ENCODE measurements around the gene FAM81A.

The FAM81A gene

DNA sequence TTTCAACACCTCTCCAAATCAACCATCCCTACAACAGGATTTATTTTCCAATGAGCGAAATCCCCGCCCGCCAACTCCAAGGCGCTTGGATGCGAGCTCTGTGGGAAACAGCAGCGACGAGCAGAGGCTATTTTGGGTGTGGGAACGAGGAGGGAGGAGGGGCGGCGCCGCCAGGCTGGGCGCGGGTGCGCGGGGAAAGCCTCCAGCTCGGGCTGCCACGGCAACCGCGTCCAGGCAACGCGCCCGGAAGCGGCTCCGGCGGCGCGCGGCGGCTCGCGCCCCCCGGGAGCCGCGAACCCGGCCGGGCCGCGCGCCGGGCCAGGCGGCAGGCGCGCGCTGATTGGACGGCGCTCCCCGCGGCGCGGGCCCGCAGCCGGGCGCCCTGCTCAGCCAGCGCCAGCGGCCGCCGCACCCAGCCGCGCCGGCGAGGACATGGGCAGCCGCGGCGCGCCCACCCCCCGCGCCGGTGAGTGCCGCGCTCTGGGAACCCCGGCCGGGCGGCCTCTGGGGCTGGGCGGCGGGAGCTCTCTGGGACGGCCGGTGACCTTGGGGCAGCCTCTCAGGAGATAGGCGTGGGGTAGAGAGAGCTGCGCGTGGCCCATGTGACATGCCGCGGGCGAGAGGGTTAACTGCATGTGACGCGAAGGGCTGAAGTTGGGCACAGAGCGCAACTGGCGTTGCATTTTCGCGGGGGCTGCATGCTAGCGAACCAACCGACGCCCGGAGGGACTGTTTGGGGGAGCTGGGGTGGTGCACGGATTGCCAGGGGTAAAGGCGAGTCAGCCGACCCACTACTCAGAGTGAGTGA lies at the start of gene FAM81A:
Gene FAM81A (plus strand): TSS at position 370 of the 808 bp plus-strand sequence. CDS start 20,441 bp downstream, outside the sequence.
- H3K4me3 ChIP-seq (ENCODE audit: low read depth, low read length): peak within 1 kb of the TSS; percentile 53
- TF ChIP-seq, protein P1, sequence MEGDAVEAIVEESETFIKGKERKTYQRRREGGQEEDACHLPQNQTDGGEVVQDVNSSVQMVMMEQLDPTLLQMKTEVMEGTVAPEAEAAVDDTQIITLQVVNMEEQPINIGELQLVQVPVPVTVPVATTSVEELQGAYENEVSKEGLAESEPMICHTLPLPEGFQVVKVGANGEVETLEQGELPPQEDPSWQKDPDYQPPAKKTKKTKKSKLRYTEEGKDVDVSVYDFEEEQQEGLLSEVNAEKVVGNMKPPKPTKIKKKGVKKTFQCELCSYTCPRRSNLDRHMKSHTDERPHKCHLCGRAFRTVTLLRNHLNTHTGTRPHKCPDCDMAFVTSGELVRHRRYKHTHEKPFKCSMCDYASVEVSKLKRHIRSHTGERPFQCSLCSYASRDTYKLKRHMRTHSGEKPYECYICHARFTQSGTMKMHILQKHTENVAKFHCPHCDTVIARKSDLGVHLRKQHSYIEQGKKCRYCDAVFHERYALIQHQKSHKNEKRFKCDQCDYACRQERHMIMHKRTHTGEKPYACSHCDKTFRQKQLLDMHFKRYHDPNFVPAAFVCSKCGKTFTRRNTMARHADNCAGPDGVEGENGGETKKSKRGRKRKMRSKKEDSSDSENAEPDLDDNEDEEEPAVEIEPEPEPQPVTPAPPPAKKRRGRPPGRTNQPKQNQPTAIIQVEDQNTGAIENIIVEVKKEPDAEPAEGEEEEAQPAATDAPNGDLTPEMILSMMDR (IDR thresholded peaks at IDR 0.05; ENCODE audit: low read depth, low read length): no peak

DNA sequence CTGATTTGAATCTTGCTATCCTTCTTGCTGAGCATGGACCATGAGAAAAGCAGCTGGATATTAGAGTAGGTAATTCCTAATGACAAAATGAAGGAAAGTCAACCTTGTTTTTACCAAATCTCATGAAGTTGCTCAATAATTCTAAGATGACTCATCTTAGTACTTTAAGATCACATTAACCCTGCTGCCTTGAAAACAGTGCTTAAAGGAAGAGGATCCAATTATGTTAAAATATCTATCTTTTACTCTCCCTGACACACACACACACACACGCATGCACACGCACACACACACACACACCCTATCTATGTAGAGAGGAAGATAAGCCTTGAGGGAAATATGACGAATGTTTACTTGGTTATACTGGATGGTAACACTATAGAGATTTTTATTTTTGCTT lies 49.3 kb upstream of the FAM81A start:
- TF ChIP-seq, protein P1 (IDR thresholded peaks at IDR 0.05; ENCODE audit: low read depth, low read length): no peak
- H3K4me3 ChIP-seq (ENCODE audit: low read depth, low read length): no peak overlapping the region

DNA sequence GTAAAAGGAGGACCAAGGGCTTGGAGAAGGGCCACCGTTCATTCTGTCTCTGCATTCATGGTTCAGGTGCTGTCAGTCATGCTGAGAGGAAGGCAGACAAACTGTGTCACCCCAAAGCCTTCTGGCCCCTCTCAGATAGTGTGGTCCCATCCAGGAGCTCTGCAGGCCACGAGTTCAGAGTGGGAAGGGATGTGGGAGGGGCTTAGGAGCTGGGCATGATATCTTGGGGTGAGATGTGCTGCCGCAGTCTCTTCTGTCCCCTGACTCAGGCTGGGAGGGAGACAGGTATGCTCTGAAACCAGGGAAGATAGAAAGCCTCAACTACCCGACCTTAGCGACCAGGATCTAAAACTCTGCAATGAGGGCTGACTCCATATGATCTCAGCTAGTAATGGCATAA lies 45.7 kb upstream of the FAM81A start:
- H3K4me3 ChIP-seq (ENCODE audit: low read depth, low read length): no peak overlapping the region
- TF ChIP-seq, protein P1 (IDR thresholded peaks at IDR 0.05; ENCODE audit: low read depth, low read length): no peak

DNA sequence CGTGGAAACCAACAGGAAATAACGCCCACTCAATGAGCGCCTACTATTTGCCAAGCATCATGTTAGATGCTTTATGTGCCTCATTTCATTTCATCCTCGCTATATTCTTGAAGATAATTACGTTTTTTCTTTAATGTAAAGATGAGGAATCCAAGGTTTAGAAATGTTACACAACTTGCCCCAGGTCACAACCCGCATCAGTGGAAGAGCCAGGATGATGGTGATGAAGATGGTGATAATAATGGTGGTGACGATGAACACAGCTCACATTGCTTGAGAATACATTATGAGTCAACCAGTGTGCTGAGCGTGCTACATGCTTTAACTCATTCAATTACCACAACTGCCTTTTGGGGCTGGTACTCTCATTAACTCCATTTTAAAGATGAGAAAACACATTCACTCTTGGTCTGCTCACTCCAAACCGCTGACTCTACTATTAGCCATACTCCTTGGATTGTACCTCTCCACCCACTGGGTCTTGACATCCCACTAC lies 43.8 kb upstream of the FAM81A start:
- no peak overlapping the region for H3K4me3 ChIP-seq (ENCODE audit: low read depth, low read length)
- TF ChIP-seq, protein P1 (IDR thresholded peaks at IDR 0.05; ENCODE audit: low read depth, low read length): no peak

DNA sequence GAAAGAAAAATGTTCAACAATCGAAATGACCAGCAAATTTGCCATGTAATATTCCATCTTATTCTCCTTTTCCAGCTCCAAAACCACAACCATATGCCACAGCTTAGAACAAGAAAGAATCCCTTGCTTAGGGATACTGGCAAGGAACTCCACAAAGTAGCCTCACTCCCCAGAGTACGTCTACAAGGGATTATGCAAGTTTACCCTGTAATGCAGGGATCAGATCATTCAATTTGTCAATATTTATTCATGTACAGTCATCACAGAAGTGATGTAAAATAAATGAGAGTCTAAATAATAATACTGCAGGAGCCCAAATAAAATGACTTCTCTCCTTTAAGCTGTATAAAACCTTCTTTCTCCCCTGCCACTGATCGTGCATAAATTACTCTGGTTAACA lies 41.8 kb upstream of the FAM81A start:
- no peak overlapping the region for H3K4me3 ChIP-seq (ENCODE audit: low read depth, low read length)
- TF ChIP-seq, protein P1 (IDR thresholded peaks at IDR 0.05; ENCODE audit: low read depth, low read length): no peak

DNA sequence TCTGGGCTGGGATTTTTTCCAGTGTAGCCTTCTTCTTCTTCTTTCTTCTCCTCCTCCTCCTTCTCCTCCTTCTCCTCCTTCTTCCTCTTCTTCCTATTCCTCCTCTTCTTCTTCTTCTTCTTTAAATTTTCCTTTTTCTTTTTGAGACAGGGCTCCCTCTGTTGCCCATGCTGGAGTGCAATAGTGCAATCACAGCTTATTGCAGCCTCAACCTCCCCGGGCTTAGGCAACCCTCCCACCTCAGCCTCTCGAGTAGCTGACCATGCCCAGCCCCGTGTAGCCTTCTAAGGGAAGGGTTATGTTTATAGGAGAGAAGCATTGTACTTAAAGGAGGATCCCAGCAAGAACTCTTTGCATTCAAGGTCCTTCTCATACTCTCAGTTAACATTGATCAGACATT lies 41.3 kb upstream of the FAM81A start:
- H3K4me3 ChIP-seq (ENCODE audit: low read depth, low read length): no peak overlapping the region
- TF ChIP-seq, protein P1 (IDR thresholded peaks at IDR 0.05; ENCODE audit: low read depth, low read length): no peak

DNA sequence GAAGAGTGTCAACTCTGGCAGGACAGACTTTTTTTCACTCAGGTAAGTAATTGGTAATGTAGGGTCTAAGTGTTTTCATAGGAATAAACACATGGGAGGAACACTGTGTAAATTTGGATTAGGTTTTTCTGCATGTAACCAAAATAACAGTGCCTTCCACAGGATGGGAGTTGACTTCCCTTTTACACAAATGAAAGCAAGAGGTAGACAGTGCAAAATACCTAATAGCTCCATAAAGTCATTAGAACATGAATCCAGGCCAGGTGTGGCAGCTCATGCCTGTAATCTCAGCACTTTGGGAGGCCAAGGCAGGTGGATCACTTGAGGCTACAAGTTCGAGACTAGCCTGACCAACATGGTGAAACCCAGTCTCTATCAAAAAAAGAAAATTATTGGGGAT lies 39.8 kb upstream of the FAM81A start:
- TF ChIP-seq, protein P1 (IDR thresholded peaks at IDR 0.05; ENCODE audit: low read depth, low read length): no peak
- H3K4me3 ChIP-seq (ENCODE audit: low read depth, low read length): no peak overlapping the region

Data from WI38 (cell line).